ENCODE measurements around the gene RNASEH2A.

DNA sequence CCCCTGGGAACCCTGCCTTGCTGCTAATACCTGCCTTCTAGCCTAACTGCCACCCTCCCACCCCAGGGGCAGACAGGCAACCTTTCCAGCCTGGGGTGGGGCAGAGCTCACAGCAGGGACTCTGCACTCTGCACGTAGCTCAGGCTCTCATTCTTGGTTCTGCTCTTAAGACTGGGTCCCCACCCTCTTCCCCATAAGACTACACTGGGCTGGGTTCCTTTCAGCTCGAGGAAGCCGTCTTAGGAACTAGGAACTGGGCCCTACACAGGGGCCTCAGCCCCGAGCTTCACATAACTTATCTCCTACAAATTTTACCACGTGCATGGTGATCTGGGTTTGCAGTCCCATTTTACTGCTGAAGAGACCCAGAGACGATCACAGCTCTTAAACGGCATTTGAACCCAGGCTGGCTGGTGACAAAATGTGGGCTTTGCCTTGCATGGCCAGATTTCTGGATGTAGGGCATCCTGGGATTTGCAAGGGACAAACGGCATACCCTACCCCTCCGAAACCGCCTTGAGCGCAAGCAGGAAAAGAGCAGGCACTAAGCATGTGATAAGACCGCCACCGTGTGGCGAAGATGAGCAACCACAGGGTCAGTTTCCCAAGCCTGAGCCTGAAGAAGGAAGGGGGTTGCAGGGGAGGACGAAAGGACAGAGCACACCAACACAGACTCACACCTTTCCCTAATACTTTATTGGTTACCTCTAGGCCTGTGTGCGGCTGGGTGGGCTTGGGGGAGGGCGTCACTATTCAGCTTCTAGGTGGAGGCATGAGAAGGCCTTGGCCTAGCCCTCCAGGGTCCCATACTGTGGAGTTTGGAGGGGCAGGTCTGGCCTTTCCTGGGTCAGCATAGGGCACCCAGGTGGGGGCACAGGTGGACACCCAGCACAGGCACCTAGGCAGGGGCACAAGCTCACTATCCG, 10.0 kb upstream of the RNASEH2A start:
- TF ChIP-seq TCF4 (CRISPR knock-in tag; IDR thresholded peaks at IDR 0.05; ENCODE audit: borderline replicate concordance) (no peak), GLIS3 (CRISPR knock-in tag; IDR thresholded peaks at IDR 0.05) (no peak), SNAI2 (CRISPR knock-in tag; IDR thresholded peaks at IDR 0.05) (no peak), ZFP30 (CRISPR knock-in tag; IDR thresholded peaks at IDR 0.05) (no peak), CREB5 (CRISPR knock-in tag; IDR thresholded peaks at IDR 0.05; ENCODE audit: low read depth) (no peak), PATZ1 (CRISPR knock-in tag; IDR thresholded peaks at IDR 0.05; ENCODE audit: borderline replicate concordance) (no peak), RARB (CRISPR knock-in tag; IDR thresholded peaks at IDR 0.05) (no peak), OSR1 (CRISPR knock-in tag; IDR thresholded peaks at IDR 0.05) (no peak)
